HG03342 (cell line): ENCODE results near the gene ARHGAP6.

Experiments used
- ATAC-seq: cut with Tn5 transposase; IDR thresholded peaks from one replicate; pipeline ENCODE4 v1.9.1; 2021; ENCODE audit warnings: mild to moderate bottlenecking, moderate library complexity; ENCODE audit not compliant: unreplicated experiment

ARHGAP6 gene

DNA sequence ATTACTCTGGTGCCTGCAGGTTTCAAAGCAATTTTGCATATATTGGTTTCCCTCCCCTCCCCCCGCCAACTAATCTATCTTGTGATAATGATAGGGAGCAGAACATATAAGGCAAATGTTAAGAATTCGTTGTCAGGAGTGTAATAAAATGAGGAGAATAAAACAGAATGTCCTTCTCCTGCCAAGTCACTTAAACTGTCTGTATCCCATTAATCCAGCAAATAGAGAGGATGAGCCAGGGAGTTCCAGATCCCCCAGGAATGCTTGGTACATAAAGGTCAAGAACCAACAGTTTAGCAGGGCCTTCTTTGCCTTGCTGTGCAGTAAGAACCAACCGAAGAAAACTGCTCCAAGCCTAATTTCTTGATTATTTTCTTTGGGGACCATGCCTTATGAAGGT is 231.1 kb downstream of the ARHGAP6 start:
- ATAC-seq = no peak

DNA sequence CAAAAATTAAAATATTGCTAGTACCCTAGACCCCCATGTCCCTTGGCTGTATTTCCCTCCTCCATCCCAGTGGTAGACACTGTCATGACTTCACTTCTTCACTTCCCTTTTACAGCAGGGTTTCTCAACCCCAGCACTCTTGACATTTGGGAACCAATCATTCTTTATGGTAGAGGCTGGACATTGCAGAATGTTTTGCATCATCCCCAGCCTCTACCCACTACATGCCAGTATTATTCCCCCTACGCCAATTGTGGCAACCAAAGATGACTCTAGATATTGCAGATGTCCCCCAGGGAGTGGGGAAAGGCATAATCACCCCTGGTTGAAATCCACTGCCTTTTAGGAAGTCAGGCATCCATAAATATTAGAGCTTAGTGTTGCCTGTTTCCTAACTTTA is 233.9 kb downstream of the ARHGAP6 start:
- no peak for ATAC-seq

GRCh38 chrX:11430271-11430670 is 235.4 kb downstream of the ARHGAP6 start:
- no peak for ATAC-seq

DNA sequence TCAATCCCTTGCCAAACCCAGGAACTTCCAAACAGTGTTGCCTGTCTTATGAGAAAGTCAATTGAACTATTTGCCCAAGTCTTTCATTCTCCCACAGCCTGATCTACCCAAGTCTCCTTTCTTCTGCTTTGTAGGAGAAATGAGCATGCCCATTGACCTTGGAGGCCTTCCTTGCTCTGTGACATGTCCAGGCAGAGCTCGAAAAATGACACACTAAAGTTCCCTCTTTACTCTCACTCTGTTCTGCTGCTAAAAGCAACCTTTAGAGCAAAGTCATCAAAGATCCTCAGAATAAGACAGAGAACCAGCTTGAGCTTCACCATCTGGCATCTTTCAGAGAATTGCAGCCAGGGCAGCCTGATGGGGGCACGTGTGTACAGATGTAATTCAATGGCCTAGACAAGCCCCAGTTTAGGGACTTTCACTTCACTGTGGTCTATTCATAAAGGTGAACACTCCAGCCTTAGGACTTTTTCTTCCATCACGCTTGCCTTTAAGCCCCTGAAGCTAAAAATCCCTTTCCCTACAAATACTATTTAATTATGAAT is 236.1 kb downstream of the ARHGAP6 start:
- no peak for ATAC-seq

GRCh38 chrX:11427453-11428071 is 238.2 kb downstream of the ARHGAP6 start:
- no peak for ATAC-seq

- ATAC-seq = no peak
Observed at GRCh38 chrX:11426712-11427452, 238.8 kb downstream of the ARHGAP6 start.

DNA sequence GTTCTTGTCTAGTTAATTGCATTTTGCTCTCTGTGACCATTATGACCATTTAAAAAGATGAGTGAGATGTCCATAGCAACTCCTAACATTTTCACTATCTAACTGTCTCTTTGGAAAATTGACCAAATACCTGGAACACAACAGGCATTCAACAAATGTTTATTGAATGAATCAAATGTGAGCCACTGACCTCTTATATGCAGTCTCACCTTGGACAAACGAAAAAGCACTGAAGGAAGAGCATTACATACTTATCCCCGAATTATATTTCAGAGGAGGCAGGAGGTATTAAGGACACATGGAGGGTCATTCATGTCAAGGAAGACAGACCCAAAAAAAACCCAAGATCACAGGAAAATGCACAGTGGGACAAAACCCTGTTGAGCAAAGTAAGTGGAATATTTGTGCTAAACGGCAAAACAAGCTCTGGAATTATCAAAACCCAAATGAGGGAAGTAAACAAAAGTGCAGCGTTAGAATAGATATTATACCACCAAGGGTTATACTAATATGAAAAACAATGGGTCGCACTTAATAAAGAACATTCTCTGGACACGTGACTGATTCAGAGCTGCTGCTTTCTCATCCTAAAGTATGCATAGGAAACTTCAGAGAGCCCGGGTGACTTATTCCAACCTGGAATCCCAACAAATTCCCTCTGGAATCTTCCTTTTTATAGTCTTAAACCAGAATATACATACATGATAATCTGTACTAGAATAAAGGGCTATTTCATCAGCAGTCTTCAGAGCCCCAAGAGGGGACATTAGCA is 240.6 kb downstream of the ARHGAP6 start:
- ATAC-seq = no peak

GRCh38 chrX:11423949-11424348 is 241.8 kb downstream of the ARHGAP6 start:
- no peak for ATAC-seq

DNA sequence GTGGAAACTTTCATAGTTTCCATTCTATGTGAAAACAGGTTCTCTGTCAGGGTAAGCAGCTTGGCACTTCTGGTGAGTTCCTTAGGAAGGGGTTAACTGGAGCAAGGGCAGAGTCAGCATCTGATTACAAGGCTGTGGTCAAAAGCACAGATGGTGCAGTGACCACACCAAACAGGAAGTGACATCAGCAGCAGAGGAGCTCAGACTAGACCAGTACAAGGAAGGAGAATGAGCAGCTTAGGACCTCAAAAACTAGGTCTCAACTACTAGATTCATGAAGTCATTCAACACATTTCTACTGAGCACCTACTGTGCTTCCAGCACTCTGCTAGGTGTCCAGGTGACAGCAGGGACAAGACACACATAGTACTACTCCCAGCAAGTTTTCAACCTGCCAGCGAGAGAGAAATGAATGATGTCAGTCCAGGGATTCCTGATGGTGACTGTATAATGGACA is 242.3 kb downstream of the ARHGAP6 start:
- peak; percentile 87 for ATAC-seq

DNA sequence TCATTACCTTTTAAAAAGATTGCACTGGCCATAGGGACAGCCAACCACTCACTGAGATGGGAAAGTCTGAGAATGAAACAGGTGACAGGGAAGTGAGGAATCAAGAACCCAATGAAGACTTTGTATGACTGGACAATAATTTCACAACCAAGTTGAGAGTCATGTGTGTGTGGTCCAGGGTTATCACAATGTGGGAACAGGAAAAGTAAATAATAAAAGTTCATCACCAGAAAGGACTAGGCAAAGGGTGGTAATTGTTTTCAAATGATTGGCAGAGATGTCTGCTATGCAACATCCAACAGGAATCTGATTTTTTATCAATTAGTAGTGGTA is 243.2 kb downstream of the ARHGAP6 start:
- ATAC-seq = no peak

DNA sequence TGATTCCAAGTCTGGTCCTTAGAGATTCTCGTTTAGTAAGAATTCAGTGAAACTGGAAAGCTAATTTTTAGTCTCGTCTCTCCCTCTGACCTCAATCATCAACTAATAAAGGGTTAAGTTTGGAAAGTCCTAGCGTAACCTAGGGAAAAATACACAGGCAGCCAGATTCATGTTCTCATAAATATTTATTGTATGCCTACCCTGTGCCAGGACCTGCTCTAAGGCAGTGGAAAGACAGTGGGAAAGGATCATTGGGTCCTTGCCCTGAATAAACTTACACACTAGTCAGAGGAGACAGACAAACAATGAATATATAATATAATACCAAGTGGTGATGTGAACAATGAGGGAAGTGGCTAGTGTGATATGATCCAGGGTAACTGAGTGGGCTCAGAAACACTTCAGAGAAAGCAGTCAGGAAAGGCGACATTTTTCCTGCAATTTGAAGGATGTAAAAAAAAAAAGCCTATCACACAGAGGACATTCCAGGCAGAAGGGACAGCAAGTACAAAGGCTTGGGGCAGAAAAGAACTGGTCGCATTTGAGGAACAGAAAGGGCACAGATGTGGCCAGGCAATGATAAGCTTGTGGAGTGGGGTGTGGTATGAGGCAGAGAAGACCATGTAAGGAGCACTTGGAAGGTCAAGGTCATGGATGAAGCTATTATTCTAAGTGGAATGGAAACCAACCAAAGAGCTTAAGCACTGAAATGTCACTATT is 243.8 kb downstream of the ARHGAP6 start:
- ATAC-seq = no peak

DNA sequence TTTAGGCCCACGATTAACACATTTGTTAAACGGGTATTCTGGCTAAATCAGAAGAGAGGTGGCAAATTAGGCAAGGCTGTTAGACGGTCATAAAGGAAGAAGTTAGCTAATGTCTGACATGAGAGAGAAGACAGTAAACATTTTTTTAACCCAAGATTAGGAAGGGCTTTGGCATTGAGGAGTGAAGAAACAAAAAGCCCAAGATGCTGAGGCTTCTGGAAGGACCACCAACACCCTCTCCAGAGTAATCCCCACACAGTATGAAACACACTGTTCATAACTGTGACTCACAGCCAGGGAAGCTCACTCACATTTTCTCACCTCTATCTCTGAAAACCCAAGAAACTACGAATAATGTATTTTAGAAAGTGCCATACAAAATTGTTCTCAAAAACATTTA is 244.9 kb downstream of the ARHGAP6 start:
- ATAC-seq = no peak

DNA sequence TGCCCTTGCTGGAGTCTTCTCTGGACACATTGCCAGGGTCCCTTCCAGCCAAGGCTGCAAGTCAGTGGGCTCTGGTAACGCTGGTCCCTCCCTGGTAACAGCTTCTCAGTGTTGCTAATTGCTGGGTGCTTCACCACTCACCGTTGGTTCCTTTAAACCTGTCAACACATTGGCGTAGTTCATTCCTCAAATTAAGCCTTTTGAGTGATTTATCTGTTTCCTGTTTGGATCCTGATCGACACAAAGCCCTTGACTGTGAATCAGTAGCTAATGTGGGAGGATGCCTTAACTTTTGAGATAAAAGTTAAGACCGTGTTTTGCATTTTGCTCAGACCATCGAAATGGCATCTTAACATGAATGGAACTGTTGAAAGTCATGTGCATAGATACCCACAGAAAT is 246.6 kb downstream of the ARHGAP6 start:
- no peak for ATAC-seq

DNA sequence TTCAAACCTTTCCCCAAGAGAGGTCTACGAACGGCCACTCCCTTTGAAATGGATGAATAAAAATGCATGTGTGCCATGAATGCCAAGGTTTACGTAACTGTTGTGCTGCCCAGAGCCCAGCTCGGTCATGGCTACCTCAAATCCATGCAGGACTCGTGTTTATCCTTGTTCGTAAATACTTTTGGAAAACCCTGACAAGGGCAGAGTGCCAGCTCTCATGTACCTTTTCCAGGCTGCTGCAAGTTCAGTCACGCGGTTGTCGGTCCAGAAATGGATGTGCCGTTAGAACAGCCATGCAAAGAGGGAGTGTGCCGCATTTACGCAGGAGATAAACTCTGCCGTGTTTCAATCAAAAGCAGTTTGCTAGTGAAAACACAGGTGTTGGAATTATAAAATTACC is 249.1 kb downstream of the ARHGAP6 start:
- ATAC-seq = no peak

- no peak for ATAC-seq
Observed at GRCh38 chrX:11414091-11414490, 251.6 kb downstream of the ARHGAP6 start.

DNA sequence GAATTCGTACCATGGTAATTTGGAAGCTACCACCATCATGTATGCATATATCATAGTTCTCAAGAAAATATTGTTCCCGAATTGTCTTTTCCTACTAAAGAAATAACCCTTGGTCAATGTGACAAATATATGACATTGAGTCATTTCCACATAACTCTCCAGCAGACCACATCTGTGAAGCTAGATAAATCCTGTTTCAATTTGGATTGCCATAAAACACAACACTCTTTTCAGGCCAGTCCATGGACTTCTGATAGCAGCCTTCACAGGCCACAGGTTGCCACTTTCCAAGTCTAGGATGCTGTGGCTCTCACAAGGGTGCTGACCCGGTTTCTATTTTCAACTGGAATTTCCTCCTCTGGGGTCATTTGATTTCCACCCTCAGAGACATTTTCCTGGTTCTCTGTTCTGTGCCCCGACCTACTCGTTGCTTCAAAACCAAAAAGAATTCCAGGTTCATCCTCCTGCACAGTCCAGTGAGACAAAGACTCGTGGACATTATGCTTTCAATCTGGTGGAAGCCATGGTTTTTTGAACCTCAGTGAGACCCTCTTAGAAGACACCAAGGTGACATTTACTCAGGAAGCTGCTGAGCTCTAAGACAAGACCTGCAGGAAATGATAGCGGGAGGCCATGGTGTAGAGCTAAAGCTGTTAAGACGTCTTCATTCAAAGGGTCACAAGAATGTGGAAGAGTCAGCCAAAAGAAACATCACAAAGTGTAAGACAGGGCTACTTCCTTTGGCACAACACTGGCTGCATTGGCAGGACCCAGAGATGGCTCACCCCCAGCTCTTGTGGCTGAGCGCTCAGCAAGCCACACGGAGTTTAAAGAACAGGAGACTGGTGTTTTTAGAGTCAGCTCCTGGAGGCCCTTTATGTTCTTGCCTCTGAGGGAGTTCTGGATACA is 252.8 kb downstream of the ARHGAP6 start:
- no peak for ATAC-seq

GRCh38 chrX:11409957-11410356 is 255.8 kb downstream of the ARHGAP6 start:
- no peak for ATAC-seq

DNA sequence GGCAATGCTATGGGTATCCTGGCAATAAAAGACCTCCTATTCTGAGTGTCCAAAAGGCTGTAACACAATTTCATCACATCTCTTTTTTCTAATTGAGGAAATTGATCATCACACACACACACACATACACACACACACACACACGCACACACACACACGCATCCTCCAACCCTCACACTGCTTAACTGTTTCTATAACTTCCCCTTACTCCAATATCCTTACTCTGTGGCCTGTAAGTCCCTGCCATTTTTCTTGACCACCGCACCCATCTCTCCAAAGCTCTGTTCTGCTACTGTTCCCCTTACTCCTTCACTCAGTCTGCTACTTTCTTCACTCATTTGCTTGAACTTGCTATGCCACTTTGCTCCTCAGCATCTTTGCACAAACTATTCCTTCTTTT is 256.9 kb downstream of the ARHGAP6 start:
- no peak for ATAC-seq

DNA sequence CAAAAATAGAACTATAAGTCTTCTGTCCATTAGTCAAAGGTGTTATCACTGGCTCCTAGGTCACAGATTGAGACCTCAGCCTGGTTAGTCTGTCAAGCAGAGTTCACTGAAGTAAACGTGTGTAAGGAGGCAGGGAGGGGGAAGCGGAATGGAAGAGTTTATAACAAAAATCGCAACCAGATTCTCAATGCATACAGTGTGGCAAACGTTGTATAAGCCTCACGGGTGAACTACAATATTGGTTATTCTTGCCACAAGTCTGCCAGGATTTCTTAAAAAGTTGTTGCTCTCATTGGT is 257.7 kb downstream of the ARHGAP6 start:
- ATAC-seq = no peak
